ENCODE data around the gene ASTN2.
"Not testable (repeated sequence)": the region's sequence is repeated elsewhere in the genome, so short reads cannot be mapped to it uniquely, and the experiment has no call there.

Gene ASTN2

DNA sequence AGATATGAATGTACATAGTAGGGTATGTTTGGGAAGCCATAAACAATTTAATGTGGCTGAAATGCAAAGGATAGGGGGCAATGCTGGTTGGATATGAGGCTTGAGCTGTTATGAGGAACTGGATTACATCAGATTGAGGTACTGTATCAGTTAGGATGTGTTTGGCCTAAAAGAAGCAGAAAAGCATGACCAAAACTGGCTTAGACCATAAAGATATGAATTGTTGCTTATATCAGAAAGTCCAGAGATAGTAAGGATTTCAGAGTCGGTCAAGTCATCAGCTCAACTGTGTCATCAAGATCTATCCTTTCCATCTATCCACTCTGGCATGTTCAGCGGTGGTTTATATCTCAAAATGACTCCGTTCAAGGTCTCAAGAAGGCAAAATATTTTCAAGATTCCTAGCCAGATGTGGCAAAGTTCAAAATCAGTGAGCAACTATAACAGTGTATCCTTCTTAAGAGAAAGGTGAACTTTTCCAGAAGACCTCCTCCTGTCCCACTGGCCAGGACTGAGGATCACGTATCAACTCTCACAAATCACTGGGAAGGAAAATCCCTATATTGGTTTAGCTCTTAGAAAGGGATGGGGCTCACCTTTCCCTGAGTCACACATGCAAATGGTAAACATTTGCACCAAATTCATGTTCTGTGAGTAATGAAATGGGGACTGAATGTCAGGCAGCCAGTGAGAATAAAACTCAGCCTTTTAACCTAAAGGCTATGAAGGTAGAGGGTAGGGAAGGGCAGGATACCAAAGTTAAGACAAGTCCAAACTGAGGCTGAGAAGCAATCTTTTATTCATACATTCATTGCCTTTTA, 469.9 kb downstream of the ASTN2 start:
- no peak for DNase-seq

DNA sequence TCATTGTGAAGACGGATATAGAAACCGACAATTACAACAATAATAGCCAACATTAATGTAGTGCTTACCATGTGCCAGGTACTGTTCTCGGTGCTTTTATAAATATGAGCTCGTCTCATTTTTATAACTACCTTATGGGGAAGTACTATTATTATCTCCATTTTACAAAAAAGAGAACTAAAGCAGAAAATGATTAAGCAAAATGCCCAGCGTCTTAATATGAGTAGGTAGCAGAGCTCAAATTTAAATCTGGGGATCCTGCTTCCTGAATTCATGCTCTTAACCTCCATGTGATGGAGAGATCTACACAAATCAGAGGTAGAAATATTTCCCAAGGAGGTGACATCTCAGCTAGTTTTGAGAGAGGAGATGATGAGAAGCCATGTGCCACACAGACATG, 470.9 kb downstream of the ASTN2 start:
- no peak for DNase-seq

DNA sequence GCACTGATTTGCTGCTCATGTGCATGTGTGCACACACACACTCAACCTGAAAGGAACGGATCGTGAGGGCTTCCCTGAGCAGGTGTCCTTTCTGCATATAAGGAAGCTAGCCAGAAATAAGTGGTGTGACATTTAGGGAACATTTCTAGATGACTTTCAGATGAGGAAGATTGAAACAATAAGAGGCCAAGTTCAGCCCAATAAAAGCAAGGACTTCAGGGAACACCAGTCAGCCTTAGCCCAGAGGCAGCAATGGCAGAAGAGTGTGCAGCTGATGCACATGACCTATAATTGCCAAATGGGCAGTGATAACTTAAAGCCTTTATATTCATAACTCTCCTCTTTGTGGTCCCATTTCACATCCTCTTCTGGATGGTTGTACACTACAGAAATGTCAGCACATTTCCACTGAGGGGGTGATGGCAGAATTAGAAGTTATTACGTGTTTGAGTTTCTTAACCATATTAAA, 472.2 kb downstream of the ASTN2 start:
- no peak for DNase-seq

DNA sequence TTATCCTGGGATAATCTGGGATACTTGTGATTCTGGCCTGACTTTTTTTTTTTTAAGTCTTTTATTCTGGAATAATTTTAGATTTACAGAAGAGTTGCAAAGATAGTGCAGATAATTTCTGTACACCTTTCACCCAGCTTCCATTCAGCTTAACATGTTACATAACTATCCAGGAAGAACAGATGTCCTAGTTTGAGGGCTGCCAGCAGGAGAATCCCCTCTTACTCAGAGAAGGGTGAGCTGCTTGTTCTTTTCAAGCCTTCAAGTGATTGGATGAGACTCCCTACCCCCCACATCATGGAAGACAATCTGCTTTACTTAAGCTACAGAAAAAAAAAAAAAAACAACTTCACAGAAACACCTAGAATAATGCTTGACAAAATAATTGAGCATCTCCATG, 473.6 kb downstream of the ASTN2 start:
- DNase-seq: no peak

DNA sequence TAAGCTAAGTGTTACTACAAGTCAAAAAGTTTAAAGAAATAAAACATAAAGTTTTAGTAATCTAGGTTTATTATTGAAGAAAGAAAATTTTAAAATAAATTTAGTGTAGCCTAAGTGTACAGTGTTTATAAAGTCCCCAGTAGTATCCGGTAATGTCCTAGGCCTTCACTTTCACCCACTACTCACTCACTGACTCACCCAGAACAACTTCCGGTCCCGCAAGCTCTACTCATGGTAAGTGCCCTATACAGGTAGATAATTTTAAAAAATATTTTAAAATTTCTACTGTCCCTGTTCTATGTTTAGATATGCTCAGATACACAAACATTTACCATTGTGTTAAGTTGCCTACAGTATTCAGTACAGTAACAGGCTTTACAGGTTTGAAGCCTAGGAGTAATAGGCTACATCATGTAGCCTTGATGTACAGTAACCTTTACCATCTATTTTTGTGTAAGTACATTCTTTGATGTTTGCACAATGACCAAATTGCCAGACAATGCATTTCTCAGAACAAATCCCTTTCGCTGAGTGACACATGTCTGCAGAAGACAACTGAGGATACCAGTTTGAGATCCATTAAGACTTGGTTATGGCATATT, 474.1 kb downstream of the ASTN2 start:
- no peak for DNase-seq

DNA sequence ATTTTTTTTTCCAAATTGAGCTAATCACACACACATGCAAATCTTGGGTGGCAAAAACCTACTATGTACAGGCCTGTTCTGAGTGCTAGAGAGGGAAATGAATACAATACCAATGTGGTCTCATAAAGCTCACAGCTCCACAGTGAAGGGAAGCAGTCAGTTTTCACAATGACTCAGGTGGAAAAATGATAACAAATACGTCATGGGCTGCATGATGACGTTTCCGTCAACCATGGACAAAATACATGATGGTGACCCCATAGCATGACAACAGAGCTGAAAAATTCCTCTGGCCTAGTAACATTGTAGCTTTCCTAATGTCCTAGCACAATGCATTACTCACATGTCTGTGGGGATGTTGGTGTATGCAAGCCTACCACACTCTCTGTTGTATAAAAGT, 475.2 kb downstream of the ASTN2 start:
- no peak for DNase-seq

DNA sequence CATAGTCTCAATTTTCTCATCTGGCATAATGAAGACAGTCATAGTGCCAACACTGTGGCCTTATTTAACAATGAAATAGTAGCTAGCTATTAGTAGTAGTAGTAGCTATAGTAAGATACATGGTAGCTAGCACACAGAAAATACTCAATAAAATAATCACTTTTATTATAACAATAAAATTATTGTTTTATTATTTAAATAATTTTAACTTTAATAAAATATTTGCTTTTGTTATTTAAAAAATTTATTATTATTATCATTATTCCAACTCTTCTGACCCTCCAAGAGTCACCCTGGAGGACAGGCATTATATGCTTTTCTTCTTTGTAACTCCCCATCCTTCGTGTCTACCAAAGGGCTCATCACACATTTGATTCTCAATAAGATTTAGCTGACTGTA, 475.7 kb downstream of the ASTN2 start:
- no peak for DNase-seq

DNA sequence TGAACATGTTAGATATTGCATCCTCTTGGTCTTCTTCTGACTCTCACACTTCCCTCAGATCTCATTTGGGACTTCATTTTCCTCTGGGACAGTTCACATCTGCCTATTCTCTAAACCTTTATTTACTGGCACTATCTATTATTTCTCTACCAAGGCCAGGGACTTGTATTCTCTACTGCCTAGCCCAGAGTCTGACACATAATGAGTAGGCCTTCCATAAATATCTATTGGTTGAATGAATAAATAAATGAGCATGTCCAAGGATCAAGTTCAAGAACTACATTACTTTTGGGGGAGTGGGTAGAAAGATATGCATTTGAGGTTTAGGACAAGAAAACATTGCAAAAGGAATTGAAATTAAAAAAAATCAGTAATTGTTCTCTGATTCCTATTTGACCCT, 477.5 kb downstream of the ASTN2 start:
- DNase-seq: no peak

DNA sequence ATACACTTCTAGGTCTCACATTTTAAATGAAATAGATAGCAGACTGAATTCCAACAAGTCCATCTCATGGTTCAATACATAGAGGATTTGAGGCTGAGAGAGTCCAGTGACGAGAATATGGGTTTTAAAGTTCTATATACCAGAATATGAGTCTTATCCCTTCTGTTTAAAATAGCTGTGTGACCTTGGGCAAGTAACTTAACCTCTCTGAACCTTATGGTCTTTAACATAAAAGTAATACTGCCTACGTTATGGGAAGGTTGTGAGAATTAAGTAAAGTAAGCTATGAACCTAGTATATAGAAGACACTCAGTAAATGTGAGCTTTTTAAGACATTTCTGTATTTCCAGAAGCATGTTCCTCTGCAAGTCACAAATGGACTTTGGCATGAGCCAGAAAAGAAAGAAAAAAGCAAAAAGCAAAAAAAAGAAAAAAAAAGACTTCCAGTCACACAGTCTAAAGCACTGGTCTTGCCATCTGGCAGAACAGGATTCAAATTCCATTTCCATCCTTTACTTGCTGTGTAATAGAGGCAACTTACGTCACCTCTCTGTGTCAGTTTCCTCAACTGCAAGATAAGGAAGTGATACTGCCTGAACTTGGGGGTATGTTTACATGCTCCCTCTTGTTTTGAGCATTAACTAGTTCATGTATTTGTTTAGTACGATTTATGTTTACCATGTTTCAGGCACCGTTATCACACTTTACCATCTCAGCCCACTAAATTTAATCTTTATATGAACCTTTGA, 479.5 kb downstream of the ASTN2 start:
- DNase-seq: no peak

DNA sequence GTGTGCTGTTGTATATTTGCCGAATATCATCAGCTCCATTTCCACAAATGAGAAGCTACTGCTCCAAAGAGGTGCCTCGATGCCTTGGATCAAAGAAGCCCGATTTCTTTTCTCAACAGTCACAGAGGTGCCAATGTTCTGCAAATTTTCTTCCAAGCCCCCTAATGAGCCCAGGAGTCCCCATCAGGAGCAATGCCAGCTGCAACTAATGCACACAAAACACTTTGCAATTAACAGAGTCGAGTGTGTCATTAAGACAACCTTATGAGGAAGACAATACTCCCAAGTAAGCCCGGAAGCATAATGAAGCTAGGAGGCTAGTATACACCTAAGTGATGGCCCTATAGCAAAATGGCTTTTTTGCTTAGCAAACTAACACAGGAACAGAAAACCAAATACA, 480.7 kb downstream of the ASTN2 start:
- no peak for DNase-seq

DNA sequence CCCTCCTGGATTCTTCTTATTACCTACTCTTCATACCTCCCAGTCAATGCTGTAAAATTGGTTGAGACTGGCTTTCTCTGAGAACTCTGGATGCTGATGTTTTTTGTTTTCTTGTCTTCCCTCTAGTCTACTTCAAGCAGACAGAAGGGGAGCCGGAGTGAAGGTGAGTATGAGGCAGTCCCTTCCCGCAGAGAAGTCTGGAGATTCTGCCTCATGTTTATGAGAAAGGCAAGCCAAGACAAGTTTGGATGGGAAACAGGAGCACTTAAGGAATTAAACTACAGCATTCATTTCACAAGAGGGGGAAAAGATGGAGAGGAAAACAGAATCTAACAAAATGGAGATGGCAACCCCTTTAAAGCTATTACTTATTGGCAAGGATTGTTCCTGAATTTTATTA, 481.6 kb downstream of the ASTN2 start:
- DNase-seq: no peak

DNA sequence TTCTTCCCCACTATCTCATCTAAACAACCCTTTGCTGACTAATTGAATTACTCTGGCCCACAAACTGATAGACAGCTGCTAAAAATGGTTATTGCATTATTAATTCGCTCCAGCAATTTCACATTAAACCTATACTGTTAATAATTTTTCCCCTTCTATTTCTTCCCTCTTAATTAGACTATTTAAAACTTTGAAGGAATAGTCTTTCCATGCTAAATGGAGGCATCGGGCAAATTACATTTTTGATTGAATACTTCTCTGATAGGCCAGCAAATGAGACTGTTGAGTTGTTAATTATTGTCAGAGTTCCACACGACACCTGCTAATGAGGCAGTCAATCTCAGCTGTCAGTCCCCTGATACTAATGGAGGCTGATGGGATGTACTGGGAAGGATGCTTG, 485.2 kb downstream of the ASTN2 start:
- no peak for DNase-seq

DNA sequence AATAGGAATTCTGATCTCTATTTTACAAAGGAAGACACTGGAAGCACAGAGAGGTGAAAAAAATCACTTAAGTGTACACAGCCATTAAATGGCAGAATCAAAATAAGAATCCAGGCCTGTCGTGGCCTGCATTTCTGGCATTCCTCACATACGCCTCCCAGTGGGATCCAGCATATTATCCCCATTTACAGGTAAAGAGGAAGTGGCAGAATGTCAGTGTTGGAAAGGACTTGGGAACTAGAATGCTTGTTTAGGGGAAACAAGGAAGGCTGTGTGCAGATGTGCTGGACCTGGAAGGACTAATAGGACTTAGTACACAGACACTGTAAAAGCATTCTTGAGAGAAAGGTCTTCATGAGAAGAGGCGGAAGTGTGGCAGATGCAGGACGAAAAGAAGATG, 486.0 kb downstream of the ASTN2 start:
- DNase-seq: no peak

DNA sequence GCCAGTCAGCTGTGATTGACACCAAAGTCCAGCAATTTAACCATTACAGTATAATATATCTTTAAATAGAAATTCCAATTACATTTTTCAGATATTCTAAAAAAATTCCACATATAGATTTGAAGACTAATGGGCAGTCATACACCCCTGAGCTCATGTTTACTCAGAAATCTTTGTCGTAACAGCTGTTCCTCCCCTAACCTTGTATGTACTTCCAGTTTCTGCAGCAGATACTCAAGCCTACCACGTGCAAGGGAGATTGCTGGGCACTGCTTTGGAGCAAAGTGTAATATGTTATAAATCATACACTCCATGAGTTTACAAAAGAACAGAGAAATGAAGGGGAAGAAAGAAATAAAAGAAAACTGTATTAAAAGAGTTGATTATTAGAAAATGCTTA, 486.6 kb downstream of the ASTN2 start:
- DNase-seq: no peak

DNA sequence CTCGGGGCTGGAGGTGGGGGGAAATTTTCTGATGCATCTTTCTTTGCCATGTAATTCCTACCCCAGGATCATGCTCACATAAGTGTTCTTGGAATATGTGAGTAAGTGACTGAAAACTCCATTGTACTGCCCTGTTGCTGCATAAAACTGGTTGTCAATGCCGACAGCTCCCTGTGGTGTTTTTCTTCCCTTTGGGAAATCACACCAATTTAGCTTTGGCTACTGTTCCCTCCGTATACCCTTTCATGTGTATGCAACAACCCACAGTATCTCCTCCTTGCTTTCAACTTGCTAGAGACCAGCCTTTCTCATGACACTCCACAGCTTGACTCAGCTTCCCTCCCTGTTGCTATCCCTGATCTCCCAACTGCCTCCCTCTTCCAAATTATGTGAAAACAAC, 487.1 kb downstream of the ASTN2 start:
- DNase-seq: no peak

DNA sequence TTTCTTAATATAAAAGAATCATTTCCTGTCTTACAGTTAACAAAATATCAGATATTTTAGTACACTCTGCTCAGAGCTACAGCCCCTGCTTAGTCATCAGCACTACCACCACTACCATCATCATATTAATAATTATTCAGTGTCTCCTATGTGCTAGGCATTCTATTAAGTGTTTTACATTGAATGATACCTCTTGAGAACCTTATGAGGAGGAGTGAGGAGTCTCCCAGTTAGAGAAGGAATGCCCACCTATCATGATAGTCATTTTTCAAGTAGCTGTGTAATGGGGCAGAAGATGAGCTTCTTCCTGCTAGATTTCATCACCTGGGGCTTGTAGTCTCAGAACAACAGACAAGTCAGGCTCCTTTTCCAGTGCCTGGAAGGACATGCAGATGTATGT, 489.7 kb downstream of the ASTN2 start:
- DNase-seq: no peak

DNA sequence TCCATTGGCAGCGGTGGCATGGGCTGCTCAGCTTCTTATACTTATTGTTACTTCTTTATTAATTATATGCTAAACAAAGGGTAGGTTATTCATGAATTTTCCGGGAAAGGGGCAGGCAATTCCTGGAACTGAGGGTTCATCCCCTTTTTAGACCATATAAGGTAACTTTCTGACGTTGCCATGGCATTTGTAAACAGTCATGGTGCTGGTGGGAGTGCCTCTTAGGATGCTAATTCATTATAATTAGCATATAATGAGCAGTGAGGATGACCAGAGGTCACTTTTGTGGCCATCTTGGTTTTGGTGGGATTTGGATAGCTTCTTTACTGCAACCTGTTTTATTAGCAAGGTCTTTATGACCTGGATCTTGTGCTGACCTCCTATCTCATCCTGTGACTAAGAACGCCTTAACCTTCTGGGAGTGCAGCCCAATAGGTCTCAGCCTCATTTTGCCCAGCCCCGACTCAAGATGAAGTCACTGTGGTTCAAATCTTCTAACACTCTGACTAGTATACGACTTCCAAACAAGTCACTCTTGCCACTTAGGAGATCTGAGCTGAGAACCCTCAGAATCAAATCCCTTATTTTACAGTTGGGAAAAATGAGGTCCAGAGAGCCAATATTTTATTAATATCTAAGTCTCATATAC, 490.3 kb downstream of the ASTN2 start:
- DNase-seq: no peak

DNA sequence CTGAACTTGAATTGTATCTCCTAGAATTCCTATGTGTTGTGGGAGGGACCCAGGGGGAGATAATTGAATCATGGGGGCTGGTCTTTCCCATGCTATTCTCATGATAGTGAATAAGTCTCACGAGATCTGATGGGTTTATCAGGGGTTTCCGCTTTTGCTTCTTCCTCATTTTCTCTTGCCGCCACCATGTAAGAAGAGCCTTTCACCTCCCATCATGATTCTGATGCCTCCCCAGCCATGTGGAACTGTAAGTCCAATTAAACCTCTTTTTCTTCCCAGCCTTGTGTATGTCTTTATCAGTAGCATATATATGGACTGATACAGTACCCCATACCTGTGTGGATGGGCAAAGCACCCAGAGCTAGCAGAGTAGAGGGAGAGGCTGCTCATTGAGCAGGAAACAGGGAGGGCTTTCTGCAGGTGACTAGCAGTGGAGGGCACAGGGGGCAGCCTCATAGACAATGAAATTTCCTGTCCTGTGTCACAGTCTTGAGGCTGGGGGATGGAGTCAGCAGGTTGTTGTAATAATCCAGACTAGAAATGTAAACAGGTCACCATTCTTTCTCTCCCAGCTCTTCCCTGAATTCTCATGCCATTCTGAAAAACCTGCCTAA, 496.9 kb downstream of the ASTN2 start:
- DNase-seq: not testable (repeated sequence)

DNA sequence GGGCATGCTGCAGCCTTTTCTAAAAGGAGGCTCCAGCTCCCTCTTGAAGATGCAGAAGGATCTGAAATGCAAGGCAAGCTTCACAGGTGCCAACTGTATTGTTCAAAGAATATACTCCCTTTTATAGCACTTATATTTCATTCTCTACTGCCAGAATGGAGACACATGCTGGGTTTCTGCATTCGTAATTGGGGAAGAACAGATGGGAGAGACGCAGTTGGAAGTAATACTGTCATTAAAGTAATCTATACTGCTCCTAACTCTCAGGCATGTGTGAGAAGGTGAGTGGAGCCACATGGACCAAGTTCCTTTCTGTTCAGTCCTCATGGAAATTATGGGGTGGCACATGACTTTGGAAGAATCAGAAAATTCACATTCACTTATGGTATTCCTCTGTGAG, 501.3 kb downstream of the ASTN2 start:
- no peak for DNase-seq

DNA sequence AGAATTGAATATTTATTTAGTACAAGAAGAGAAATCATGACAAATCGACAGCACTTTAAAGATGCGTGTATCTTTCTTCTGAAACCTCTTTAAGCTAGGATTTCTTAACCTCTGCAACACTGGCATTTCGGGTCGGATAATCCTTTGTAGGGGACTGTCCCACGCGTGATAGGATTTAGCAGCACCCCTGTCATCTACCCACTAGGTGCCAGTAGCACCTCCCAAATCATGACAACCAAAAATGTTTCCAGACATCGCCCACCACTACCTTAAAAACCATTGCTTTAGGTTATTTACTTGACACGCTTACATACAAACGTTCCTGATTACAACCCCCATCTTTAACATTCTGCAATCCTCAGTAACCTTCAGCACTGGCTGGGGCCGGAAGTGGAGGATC, 504.7 kb downstream of the ASTN2 start:
- DNase-seq: no peak

DNA sequence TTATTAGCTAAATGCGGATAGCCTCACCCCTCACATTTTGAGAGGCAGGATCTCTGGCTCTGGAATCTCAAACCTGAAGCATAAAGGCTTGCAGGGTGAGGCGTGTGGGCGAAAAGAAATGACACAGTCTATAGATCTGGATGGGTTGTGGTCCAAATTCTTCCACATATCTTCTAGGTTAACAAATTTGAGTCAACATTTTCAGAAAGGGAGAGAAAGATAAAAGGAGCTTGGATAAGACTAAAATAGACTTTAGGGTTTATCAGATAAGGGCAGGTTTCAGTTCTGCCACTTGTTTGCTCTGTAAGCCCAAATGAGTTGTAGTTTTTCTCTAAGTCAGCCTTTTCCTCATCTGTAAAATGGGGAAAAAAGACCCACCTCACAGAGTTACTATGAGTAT, 506.9 kb downstream of the ASTN2 start:
- DNase-seq: no peak

DNA sequence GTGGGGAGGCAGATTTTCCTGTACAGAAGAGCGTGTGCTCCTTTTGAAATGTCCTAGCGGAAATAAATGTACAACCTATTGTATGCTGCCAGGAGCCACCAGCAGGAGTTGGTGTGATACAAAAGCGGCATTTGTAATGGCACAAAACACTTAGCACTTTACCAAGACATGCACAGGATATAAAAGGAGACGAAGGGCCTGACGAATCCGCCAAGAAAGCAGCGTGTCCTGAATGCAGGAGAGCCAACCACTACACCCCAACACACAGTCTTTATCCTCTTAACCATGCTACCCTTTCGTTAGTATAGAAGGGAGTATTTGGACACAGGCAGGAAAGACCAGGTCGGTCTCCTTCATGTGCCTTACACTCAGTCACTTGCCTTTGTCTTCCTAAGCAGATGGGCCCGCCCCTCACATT, 509.7 kb downstream of the ASTN2 start:
- no peak for DNase-seq

DNA sequence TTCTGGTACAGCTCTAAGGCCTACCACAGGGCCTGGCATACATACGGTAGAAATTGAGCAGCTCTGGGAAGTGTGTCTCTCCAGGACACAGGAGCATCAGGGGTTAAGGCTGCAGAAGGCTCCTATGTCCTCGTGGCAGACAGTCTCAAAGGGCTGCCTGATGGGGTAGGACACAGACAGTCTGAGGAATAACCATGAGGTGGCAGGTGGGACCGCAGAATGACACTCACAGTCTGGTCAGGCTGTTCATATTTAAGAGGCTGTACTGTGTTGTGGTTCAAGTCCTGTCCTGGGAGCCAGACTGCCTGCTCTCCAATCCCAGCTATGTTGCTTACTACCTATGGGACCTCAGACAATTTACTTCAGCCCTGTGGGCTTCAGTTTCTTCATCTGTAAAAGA, 510.7 kb downstream of the ASTN2 start:
- DNase-seq: no peak

Measured in SW 1271 (cell line).